ENCODE results near the gene SF3B5. TPM values are rescaled to one million over a fixed set of nuclear protein-coding genes. Genes with fewer than 3 reads are reported as not detected.

SF3B5 gene
- 105 and 142 TPM in 2 replicates for total RNA-seq

DNA sequence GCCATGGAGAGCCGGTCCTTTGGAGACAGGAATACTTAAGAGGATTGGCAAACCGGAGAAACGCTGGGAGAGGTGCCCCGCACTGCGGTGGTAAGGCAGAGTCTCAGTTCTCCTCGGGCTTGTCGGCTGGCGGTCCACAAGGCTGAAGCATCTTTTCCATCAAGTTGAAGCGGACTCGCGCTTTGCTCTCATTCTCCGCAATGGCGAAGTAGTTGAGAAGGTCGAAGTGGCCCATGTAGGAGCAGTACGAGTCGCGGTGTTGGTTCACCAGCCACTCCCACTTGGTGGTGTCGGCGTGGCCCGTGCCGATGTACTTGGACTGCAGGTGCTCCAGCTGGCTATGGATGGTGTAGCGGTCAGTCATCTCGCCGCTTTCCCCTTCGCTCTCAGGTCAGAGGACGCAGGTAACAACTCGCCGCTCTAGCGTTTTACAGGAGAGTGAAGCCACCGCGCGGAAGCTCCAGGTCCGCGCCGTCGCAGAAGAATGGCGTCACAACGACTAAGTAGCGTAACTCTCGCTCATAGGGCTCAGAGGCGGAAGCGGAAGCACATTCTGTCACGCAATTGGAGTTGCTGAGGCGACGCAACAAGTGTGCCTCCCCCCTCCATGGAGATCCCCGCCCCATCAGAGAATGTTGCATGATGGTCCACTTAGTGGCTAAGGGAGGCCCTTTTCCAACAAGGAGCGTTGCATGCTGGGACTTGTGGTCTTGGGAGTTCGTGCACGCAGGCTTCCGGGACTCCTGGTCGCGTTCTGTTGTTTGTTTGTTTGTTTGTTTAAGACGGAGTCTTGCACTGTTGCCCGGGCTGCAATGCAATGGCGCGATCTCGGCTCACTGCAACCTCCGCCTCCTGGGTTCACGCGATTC, at the start of gene SF3B5:
SF3B5 (minus strand) TSS at position 440 of the 869 bp plus-strand sequence; CDS start at position 364, 76 bp downstream.

Other genes with a start within 250 kb of the SF3B5 start
- not detected in 2 replicates for gene ZC2HC1B, start 231.1 kb downstream of the SF3B5 start, total RNA-seq
- gene PLAGL1, start 87.3 kb downstream of the SF3B5 start, total RNA-seq = 19.4 and 22.7 TPM in 2 replicates
- 0.32 TPM in 1 of 2 replicates, not detected in the other for gene STX11, start 54.9 kb upstream of the SF3B5 start, total RNA-seq
- 62.9 and 86.8 TPM in 2 replicates for gene UTRN, start 189.8 kb upstream of the SF3B5 start, total RNA-seq